HG03469 (cell line): ENCODE measurements around the gene GCK.
"Not testable (repeated sequence)": the region's sequence is repeated elsewhere in the genome, so short reads cannot be mapped to it uniquely, and the experiment has no call there.

Source experiments
- ATAC-seq: cut with Tn5 transposase; IDR thresholded peaks from one replicate; pipeline ENCODE4 v1.9.1; 2021; ENCODE audit warnings: mild to moderate bottlenecking, moderate library complexity, moderate number of reproducible peaks; ENCODE audit not compliant: unreplicated experiment

The GCK gene

GRCh38 chr7:44145969-44146911 is 43.0 kb downstream of the GCK start:
- no peak for ATAC-seq

- no peak for ATAC-seq
Observed at GRCh38 chr7:44145479-44145968, 43.7 kb downstream of the GCK start.

- no peak for ATAC-seq
Observed at GRCh38 chr7:44144968-44145478, 44.2 kb downstream of the GCK start.

GRCh38 chr7:44144426-44144967 is 44.7 kb downstream of the GCK start:
- ATAC-seq, result no peak

GRCh38 chr7:44143646-44144250 is 45.5 kb downstream of the GCK start:
- no peak for ATAC-seq

GRCh38 chr7:44142028-44142427 is 47.2 kb downstream of the GCK start:
- no peak for ATAC-seq

- no peak for ATAC-seq
Observed at GRCh38 chr7:44141221-44141850, 47.9 kb downstream of the GCK start, which contains the start of gene MYL7. TSS of gene MYL7 (minus strand) at chr7:44141332. CDS start at chr7:44141305, 27 bp downstream.

- ATAC-seq, result no peak
Observed at GRCh38 chr7:44140341-44140740, 48.9 kb downstream of the GCK start.

GRCh38 chr7:44139311-44140010 is 49.8 kb downstream of the GCK start:
- no peak for ATAC-seq

- no peak for ATAC-seq
Observed at GRCh38 chr7:44138698-44139097, 50.5 kb downstream of the GCK start.

- no peak for ATAC-seq
Observed at GRCh38 chr7:44136731-44137130, 52.5 kb downstream of the GCK start.

GRCh38 chr7:44134943-44135628 is 54.2 kb downstream of the GCK start:
- ATAC-seq, result no peak

GRCh38 chr7:44133295-44133694 is 55.9 kb downstream of the GCK start:
- ATAC-seq, result no peak

GRCh38 chr7:44132039-44132438 is 57.2 kb downstream of the GCK start:
- ATAC-seq, result no peak

- ATAC-seq, result no peak
Observed at GRCh38 chr7:44131173-44132029, 57.8 kb downstream of the GCK start.

GRCh38 chr7:44128721-44129582 is 60.3 kb downstream of the GCK start:
- no peak for ATAC-seq

GRCh38 chr7:44127161-44127560 is 62.1 kb downstream of the GCK start:
- no peak for ATAC-seq

GRCh38 chr7:44126574-44126973 is 62.7 kb downstream of the GCK start:
- not testable (repeated sequence) for ATAC-seq
